Measurements from ENCODE around the gene FSCN2.

- TF ChIP-seq JUND (IDR thresholded peaks at IDR 0.05; ENCODE audit: low read depth, low read length) = no peak
- no peak for TF ChIP-seq TCF12 (IDR thresholded peaks at IDR 0.05; ENCODE audit: low read depth, low read length)
- no peak for TF ChIP-seq HCFC1 (IDR thresholded peaks at IDR 0.05; ENCODE audit: low read length)
- TF ChIP-seq CREB1 (IDR thresholded peaks at IDR 0.05; ENCODE audit: low read depth) = no peak
- no peak for TF ChIP-seq POLR2A (IDR thresholded peaks at IDR 0.05; ENCODE audit: low read depth, low read length)
- TF ChIP-seq, protein P1, sequence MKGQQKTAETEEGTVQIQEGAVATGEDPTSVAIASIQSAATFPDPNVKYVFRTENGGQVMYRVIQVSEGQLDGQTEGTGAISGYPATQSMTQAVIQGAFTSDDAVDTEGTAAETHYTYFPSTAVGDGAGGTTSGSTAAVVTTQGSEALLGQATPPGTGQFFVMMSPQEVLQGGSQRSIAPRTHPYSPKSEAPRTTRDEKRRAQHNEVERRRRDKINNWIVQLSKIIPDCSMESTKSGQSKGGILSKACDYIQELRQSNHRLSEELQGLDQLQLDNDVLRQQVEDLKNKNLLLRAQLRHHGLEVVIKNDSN (IDR thresholded peaks at IDR 0.05; ENCODE audit: borderline replicate concordance, extremely low read length, insufficient read depth, low read depth, low read length) = no peak
- no peak for TF ChIP-seq POLR2AphosphoS5 (IDR thresholded peaks at IDR 0.05; ENCODE audit: low read length)
- no peak for TF ChIP-seq RAD21 (IDR thresholded peaks at IDR 0.05; ENCODE audit: insufficient read depth, low read depth, low read length)
- TF ChIP-seq RELA (IDR thresholded peaks at IDR 0.05; ENCODE audit: borderline replicate concordance, partially characterized antibody) = no peak
- TF ChIP-seq, protein P2, sequence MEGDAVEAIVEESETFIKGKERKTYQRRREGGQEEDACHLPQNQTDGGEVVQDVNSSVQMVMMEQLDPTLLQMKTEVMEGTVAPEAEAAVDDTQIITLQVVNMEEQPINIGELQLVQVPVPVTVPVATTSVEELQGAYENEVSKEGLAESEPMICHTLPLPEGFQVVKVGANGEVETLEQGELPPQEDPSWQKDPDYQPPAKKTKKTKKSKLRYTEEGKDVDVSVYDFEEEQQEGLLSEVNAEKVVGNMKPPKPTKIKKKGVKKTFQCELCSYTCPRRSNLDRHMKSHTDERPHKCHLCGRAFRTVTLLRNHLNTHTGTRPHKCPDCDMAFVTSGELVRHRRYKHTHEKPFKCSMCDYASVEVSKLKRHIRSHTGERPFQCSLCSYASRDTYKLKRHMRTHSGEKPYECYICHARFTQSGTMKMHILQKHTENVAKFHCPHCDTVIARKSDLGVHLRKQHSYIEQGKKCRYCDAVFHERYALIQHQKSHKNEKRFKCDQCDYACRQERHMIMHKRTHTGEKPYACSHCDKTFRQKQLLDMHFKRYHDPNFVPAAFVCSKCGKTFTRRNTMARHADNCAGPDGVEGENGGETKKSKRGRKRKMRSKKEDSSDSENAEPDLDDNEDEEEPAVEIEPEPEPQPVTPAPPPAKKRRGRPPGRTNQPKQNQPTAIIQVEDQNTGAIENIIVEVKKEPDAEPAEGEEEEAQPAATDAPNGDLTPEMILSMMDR (IDR thresholded peaks at IDR 0.05 in 2 of 3, conservative IDR thresholded peaks at IDR 0.05 in 1 of 3; ENCODE audit: control insufficient read depth in 2 of 3, extremely low read depth in 1 of 3, insufficient read depth in 1 of 3, low read depth in 3 of 3, low read length in 3 of 3) = no peak
- no peak for TF ChIP-seq EZH2 (IDR thresholded peaks at IDR 0.05; ENCODE audit: borderline replicate concordance, control insufficient read depth, low read depth, low read length)
- no peak for TF ChIP-seq RAD51 (IDR thresholded peaks at IDR 0.05)
- no peak for TF ChIP-seq MAX (IDR thresholded peaks at IDR 0.05; ENCODE audit: low read depth, low read length)
Observed at GRCh38 chr17:81529437-81529803, 1.2 kb downstream of the FSCN2 start.

All from GM12878 (cell line).